ENCODE data around the gene FAXC. TPM values are rescaled to one million over a fixed set of nuclear protein-coding genes. Genes with fewer than 3 reads are reported as not detected.

The FAXC gene
- total RNA-seq, 1 experiment from 2014 or later, result 12.9 TPM

DNA sequence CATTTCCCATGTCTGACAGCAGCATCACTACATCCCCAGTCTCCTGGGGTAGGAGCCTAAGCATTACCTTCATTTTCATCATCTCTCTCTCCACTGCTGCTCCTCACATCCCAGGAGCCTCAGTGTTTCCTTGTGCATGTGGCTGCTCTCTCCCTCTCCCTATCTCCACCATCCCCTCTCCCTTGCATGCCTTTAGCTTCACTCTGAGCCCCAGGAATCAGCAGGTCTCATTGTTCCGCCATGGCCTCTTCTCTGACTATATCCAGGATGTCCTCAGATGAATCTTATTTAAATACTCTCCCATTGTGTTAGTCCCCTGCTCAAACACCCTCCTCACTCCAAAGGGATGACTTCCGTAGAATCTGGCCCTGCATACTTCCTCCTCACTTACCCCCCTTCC lies 79.4 kb downstream of the FAXC start:
- ChIA-PET CTCF (interaction anchor here (1.0 to 1.7 kb wide), 5 partner anchors 28 to 124 kb away, joined by 3 to 6 read pairs (median 4); partner anchors contain the start of gene COQ3), POLR2A (no interaction called here)
- H3K27me3 Mint-ChIP-seq (ENCODE audit: low read depth), result peaks cover 29% of the 10 kb centered on the region
- DNase-seq (ENCODE audit: low spot score) (no peak), ATAC-seq (peak; percentile 83)
- no peak overlapping the region for H3K4me3 Mint-ChIP-seq
- H3K27ac Mint-ChIP-seq, result no peak overlapping the region
- peaks cover 23% of the 10 kb centered on the region for H3K4me1 Mint-ChIP-seq
- TF ChIP-seq ATF1 (CRISPR knock-in tag; IDR thresholded peaks at IDR 0.05) (no peak), ZNF263 (CRISPR knock-in tag; IDR thresholded peaks at IDR 0.05; ENCODE audit: low read depth) (no peak), AR (CRISPR knock-in tag; IDR thresholded peaks at IDR 0.05) (no peak), ZSCAN18 (CRISPR knock-in tag; IDR thresholded peaks at IDR 0.05) (no peak), GABPB1 (CRISPR knock-in tag; IDR thresholded peaks at IDR 0.05) (no peak), CREM (CRISPR knock-in tag; IDR thresholded peaks at IDR 0.05) (no peak), CBFB (CRISPR knock-in tag; IDR thresholded peaks at IDR 0.05; ENCODE audit: low read depth) (no peak), USF2 (CRISPR knock-in tag; IDR thresholded peaks at IDR 0.05) (no peak)
- TF ChIP-seq, protein P1, sequence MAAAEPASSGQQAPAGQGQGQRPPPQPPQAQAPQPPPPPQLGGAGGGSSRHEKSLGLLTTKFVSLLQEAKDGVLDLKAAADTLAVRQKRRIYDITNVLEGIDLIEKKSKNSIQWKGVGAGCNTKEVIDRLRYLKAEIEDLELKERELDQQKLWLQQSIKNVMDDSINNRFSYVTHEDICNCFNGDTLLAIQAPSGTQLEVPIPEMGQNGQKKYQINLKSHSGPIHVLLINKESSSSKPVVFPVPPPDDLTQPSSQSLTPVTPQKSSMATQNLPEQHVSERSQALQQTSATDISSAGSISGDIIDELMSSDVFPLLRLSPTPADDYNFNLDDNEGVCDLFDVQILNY (CRISPR knock-in tag; IDR thresholded peaks at IDR 0.05), result no peak
- TF ChIP-seq, protein P2, sequence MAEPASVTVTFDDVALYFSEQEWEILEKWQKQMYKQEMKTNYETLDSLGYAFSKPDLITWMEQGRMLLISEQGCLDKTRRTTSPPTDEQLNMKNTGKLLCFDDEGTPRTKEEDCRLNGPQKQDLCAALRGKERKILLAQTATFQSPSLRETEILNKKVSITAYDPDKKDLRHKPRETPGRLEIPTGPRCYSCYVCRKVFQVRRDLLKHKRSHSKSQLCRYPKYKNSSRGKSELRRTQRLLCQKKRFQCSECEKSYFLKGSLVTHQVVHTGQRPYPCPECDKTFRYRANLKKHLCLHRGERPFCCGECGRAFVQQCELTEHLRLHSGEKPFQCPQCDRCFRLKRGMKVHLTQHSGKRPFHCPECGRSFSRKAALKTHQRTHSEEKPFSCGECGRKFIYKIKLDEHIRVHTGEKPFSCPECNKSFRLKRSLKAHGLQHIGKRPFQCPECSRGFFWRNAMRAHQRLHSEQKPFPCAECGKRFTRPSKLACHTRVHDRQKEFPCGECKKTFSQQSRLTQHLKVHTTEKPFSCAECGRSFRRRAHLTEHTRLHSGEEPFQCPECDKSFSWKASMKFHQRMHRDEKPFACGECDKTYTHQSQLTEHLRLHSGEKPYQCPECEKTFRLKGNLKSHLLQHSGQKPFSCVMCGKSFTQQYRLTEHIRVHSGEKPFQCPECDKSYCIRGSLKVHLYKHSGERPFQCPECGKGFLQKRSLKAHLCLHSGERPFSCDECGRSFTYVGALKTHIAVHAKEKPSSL (CRISPR knock-in tag; conservative IDR thresholded peaks at IDR 0.05), result no peak
- H3K36me3 Mint-ChIP-seq, result peaks cover 12% of the 10 kb centered on the region
- peaks cover 19% of the 10 kb centered on the region for H3K9me3 Mint-ChIP-seq

GRCh38 chr6:99269207-99269606 lies 80.3 kb downstream of the FAXC start:
- H3K36me3 Mint-ChIP-seq, result peaks cover 12% of the 10 kb centered on the region
- no peak overlapping the region for H3K27ac Mint-ChIP-seq
- no peak overlapping the region for H3K4me3 Mint-ChIP-seq
- ATAC-seq (no peak), DNase-seq (ENCODE audit: low spot score) (no peak)
- ChIA-PET POLR2A (interaction anchor here (0.6 kb wide), 1 partner anchor 118 kb away, joined by 3 read pairs; no protein-coding TSS in a partner anchor), CTCF (interaction anchor here (1.4 to 1.7 kb wide), 2 partner anchors 61 to 65 kb away, joined by 3 to 5 read pairs; no protein-coding TSS in a partner anchor)
- peaks cover 19% of the 10 kb centered on the region for H3K9me3 Mint-ChIP-seq
- peaks cover 29% of the 10 kb centered on the region for H3K27me3 Mint-ChIP-seq (ENCODE audit: low read depth)
- H3K4me1 Mint-ChIP-seq, result peaks cover 23% of the 10 kb centered on the region
- TF ChIP-seq TP53 (CRISPR knock-in tag; IDR thresholded peaks at IDR 0.05), result no peak
- no peak for TF ChIP-seq ZNF317 (CRISPR knock-in tag; IDR thresholded peaks at IDR 0.05; ENCODE audit: borderline replicate concordance, low read depth)
- no peak for TF ChIP-seq NR3C1 (CRISPR knock-in tag; conservative IDR thresholded peaks at IDR 0.05; ENCODE audit: low read depth)
- no peak for TF ChIP-seq STAT6 (CRISPR knock-in tag; conservative IDR thresholded peaks at IDR 0.05; ENCODE audit: low read depth)
- TF ChIP-seq ZNF232 (CRISPR knock-in tag; IDR thresholded peaks at IDR 0.05), result no peak
- TF ChIP-seq, protein P3, sequence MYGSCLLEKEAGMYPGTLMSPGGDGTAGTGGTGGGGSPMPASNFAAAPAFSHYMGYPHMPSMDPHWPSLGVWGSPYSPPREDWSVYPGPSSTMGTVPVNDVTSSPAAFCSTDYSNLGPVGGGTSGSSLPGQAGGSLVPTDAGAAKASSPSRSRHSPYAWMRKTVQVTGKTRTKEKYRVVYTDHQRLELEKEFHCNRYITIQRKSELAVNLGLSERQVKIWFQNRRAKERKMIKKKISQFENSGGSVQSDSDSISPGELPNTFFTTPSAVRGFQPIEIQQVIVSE (CRISPR knock-in tag; IDR thresholded peaks at IDR 0.05; ENCODE audit: borderline replicate concordance), result no peak
- no peak for TF ChIP-seq SOX15 (CRISPR knock-in tag; IDR thresholded peaks at IDR 0.05)
- TF ChIP-seq ZNF423 (CRISPR knock-in tag; IDR thresholded peaks at IDR 0.05), result no peak
- no peak for TF ChIP-seq USF2 (CRISPR knock-in tag; IDR thresholded peaks at IDR 0.05)
